SIG-M5 treated with dmso at 0.1 percent for 504 hours (cell line): Measurements from ENCODE around the gene MAPRE2.

Source experiments
- DNase-seq: peaks from one replicate; lab custom pipeline; 2025; ENCODE audit not compliant: unreplicated experiment; lab: John Stamatoyannopoulos, UW

The MAPRE2 gene

GRCh38 chr18:35174093-35174731, 133.0 kb downstream of the MAPRE2 start:
- DNase-seq = peak; percentile 48

DNA sequence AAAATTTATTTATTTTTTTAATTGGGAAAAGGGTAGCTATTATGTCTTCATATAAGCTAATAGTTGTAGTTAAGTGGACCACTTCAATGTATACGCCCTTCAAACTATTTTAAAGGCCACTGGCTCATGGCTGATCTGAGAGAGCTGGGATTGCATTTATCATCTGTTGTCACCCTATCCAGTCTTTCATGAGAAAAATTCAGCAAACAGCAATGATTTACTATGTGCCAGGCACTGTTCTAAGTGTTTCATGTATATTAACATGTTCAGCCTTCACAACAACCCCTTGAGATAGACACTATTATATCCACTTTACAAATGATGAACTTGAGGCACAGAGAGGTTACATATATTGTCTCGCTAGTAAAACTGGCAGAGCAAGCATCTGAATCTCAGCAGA, 133.5 kb downstream of the MAPRE2 start:
- no peak for DNase-seq

- DNase-seq = no peak
Observed at GRCh38 chr18:35176925-35177324, 135.7 kb downstream of the MAPRE2 start.

DNA sequence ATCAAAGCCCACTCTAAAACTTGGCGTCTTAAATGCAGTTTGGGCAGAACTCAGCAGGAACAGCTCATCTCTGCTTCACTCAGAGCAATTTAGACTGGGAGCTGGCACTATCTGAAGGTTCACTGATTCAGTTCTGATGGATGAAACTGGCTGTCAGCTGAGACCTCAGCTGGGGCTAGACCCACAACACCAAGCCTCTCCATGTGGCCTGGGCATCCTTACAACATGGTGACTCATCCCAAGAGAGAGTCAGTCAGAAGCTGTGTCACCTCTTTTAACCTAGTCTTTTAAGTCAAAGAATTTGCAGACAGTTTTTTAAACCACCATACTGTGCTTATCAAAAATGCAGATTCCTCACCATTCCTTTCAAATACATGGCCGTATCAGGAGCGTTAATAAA, 137.0 kb downstream of the MAPRE2 start:
- no peak for DNase-seq

DNA sequence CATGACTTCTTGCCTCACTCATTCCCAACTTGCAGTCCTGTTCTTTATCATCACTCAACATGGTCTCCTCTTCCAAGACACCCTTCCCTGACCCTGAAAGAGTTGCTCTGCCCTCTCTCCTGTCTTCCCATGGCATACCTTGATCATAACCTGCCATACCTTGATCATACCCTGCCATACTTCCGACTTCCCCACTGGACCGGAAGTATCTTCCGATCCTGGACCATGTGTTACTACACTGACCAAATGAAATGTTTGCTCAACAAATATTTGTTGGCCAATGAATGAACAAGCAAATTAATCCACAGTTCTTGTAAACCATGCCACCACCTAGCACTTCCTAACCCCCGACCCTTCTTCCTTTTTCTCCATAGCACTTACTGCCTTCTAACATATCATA, 138.7 kb downstream of the MAPRE2 start:
- no peak for DNase-seq

- no peak for DNase-seq
Observed at GRCh38 chr18:35180455-35180854, 139.2 kb downstream of the MAPRE2 start.

DNA sequence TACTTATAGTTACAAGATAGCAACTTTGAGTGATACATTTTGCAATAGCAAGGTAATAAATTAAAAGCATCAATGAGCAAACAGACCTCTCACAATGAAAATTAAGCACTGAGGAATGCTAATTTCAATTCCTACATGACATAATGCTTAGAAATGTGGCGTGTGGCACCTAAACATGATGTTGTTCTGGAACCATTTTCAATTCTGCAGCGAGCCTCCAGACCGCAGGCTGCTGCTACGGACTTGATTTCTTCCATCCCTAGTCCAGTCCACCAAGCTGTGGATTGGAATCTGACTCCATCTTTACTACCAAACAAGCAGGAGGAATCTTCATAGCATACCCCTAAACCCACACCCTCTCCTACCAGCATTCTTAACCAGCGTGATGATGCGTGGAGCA, 140.9 kb downstream of the MAPRE2 start:
- no peak for DNase-seq

GRCh38 chr18:35183886-35184285, 142.7 kb downstream of the MAPRE2 start:
- no peak for DNase-seq

DNA sequence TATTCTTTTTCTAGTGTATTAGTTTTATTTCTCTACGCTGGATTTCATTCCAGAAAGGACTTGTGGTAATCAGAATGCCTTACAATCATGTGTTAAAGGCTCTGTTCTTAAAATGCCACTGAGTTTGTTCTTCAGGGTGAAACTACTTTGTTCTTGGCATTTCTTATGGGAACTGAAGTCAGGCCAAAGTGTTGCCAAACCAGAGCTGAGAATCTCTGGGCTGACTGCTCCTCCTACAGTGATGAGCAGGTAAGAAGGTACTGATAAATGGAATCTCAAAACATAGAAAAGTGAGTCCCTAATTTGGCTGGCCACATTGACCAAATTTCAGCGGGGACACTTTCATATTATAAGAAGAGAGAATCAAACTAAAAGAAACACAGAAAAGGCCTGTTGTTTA, 144.6 kb downstream of the MAPRE2 start:
- no peak for DNase-seq

DNA sequence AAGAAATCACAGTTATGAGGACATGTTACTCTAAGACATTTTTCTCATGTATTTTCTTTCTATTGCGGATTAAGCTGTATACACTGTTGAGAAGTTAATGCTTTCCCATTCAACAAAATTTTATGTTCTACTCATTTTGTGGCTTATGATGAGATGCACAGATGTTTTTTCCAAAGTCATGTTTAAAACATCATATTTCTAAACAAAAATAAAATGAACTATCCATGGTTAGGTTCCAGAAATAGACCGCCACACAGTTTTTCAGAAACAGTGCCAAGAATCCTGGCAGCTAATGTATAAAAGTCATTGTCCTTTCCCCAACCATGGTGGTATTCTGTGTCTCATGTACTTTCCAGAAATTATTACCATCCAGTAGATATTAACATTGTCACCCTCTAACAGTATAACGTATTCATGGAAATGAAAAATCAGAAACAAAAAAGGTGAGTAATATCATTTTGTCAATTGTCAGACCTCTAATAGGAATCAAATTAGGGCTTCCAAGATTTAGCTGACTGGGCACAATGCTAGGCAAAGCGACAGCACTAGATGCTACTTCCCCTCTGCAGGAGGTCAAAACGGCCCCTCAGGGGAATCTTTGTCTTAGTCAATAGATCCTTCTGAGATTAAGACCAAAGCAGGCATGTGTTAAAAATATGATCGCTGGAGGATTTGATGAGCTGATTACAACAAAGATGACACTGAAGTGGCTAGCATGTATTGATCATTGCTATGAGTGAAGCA, 145.2 kb downstream of the MAPRE2 start:
- DNase-seq = no peak

DNA sequence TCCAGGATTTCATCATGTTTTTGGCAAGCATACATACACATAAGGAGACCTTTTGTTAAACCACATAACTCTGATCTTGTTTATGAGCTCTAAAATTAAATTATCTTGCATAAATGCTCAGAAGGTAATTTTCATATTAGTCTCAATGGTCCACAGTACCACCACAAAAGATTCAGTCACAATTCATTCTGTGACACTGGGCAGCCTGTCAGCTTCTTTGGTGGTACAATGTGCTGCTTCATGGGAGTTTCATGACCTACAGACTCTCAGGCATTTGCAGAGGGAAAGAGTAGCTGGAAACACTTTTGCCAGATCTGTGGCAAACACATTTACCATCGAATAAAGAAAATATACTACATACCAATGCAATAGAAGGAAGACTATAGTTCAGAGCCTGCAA, 148.3 kb downstream of the MAPRE2 start:
- no peak for DNase-seq

DNA sequence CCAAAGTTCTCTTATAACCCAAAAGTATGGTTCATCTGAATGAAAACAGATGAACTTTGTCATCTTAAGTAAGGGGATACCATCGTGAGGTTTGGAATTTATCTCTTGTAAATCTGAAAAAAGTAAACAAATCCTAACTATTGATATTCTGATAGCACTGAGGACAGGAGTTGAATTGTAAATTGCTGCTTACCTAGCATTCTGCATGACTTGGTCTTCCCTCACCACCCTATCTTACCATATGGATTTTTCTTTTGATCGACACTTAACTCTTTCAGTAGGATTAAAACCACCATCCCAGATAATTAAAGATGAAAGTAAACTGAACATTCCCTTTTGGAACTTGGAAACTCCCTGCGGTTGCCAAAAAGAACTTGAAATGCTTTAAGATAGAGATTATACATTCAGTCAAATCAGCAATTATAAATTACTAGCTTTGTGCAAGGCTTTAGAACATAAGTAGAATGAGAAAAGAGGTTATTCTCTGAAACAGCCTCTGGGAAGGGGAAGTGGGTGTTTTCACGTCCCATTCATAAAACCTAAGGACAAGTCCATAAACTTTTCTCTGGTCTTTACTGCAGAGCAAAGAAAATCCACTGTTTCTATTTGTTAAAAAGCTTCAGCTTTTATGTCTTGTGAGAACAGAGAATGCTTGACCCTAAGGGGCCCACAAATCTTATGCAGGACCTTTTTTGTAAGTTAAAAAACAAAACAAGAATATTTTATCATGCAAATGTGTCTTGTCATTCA, 149.9 kb downstream of the MAPRE2 start:
- no peak for DNase-seq

GRCh38 chr18:35191698-35192025, 150.4 kb downstream of the MAPRE2 start:
- no peak for DNase-seq

DNA sequence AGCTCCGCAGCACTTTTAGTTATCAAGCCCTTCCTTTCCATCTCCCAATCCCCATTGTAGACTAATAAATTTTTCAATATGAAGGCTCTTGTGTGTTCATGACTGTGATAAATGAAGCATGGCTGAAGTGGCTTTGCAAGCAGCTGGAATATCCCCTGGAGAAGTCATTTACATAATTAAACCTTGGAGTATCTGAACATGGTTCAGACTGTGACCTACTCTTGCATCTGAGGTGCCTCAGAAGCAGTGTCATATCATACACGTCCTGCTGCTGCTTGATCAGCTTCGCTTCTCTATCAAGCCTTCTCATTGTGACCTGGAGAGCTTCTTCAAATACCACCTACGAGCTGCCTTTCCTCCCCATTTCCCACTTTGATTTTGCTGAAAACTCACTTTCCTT, 151.2 kb downstream of the MAPRE2 start:
- no peak for DNase-seq
